Smooth muscle cell (in vitro differentiated cells): ENCODE results near the gene DPH1. TPM values are rescaled to one million over a fixed set of nuclear protein-coding genes. Genes with fewer than 3 reads are reported as not detected.

ENCODE experiments used
- DNase-seq: peaks from one replicate; lab custom pipeline; 2025; ENCODE audit not compliant: unreplicated experiment; lab: John Stamatoyannopoulos, UW
- H2AFZ ChIP-seq: fragments of 200-600 bp; sonication (generic); 2 replicates; pipeline ENCODE4 v1.6.0; 2016; ENCODE audit warnings: antibody characterized with exemption, low read depth, mild to moderate bottlenecking
- H3F3A ChIP-seq: fragments of 200-600 bp; sonication (generic); 2 replicates; pipeline ENCODE4 v1.6.0; 2017; ENCODE audit warnings: antibody characterized with exemption, low read depth
- H3K27ac ChIP-seq: fragments of 200-600 bp; sonication (generic); 2 replicates; pipeline ENCODE4 v1.5.1; 2016; ENCODE audit warnings: low read depth, mild to moderate bottlenecking
- H3K27me3 ChIP-seq: fragments of 200-600 bp; sonication (generic); 2 replicates; pipeline ENCODE4 v1.6.1; 2016; ENCODE audit warnings: low read depth, mild to moderate bottlenecking
- H3K36me3 ChIP-seq: fragments of 200-600 bp; sonication (generic); 2 replicates; pipeline ENCODE4 v1.5.1; 2016; ENCODE audit warnings: low read depth
- H3K4me1 ChIP-seq: fragments of 200-600 bp; sonication (generic); 2 replicates; pipeline ENCODE4 v1.5.1; 2016; ENCODE audit warnings: low read depth
- H3K4me2 ChIP-seq: fragments of 200-600 bp; sonication (generic); 2 replicates; pipeline ENCODE4 v1.6.0; 2016; ENCODE audit warnings: mild to moderate bottlenecking
- H3K4me3 ChIP-seq: fragments of 200-600 bp; sonication (generic); 2 replicates; pipeline ENCODE4 v1.5.1; 2016; ENCODE audit warnings: mild to moderate bottlenecking
- H3K79me2 ChIP-seq: fragments of 200-600 bp; sonication (generic); 2 replicates; pipeline ENCODE4 v1.6.0; 2016; ENCODE audit warnings: low read depth, mild to moderate bottlenecking
- H3K9ac ChIP-seq: fragments of 200-600 bp; sonication (generic); 2 replicates; pipeline ENCODE4 v1.6.0; 2016; ENCODE audit warnings: low read depth
- H3K9me3 ChIP-seq: fragments of 200-600 bp; sonication (generic); replicated peaks from 2 replicates; pipeline ENCODE4 v1.5.1; 2016; ENCODE audit warnings: low read depth
- H4K20me1 ChIP-seq: fragments of 200-600 bp; sonication (generic); 2 replicates; pipeline ENCODE4 v1.6.0; 2016; ENCODE audit warnings: low read depth
- CTCF ChIP-seq: fragments of 200-600 bp; sonication (generic); IDR thresholded peaks from 2 replicates; pipeline ENCODE4 v1.5.1; 2017; ENCODE audit warnings: borderline replicate concordance, mild to moderate bottlenecking, antibody characterized with exemption; ENCODE audit not compliant: insufficient read depth, poor library complexity, severe bottlenecking
- WGBS: methylation state at CpG from one replicate; pipeline ENCODE4 v1.1.7; 2016; ENCODE audit warnings: low lambda C conversion rate; 5-methylcytosine and 5-hydroxymethylcytosine counted together
- polyA plus RNA-seq: library from polyadenylated mRNA; unstranded; fragments of >200 nt; fragmentation: Nextera tagmentation; extraction: Ambion mirVana; gene quantifications from 2 replicates; pipeline ENCODE4 v1.2.1, GENCODE V29; 2016
- total RNA-seq: library from RNA; depleted of rRNA; stranded (reverse); fragments of >200 nt; gene quantifications from 2 replicates; pipeline ENCODE4 v1.2.3, GENCODE V29; 2014

The DPH1 gene
- total and polyA plus RNA-seq, 2 experiments from 2014 or later = 15.9 to 33.6 TPM

- DNase-seq = no peak
- H3K9ac ChIP-seq = no peak overlapping the region
- no peak overlapping the region for H3K4me3 ChIP-seq
- peaks cover 2% of the 10 kb centered on the region for H3K79me2 ChIP-seq
- H3K27me3 ChIP-seq = no peaks in the 10 kb centered on the region
- no peak overlapping the region for H2AFZ ChIP-seq
- H3F3A ChIP-seq = peaks cover 3% of the 10 kb centered on the region
- no peak for TF ChIP-seq CTCF
- WGBS = 96% methylated on average over 10 of the region's 10 CpGs
- H3K4me2 ChIP-seq = no peak overlapping the region
- no peak overlapping the region for H3K27ac ChIP-seq
- no peaks in the 10 kb centered on the region for H3K36me3 ChIP-seq
- no peaks in the 10 kb centered on the region for H4K20me1 ChIP-seq
- no peaks in the 10 kb centered on the region for H3K9me3 ChIP-seq
- H3K4me1 ChIP-seq = no peaks in the 10 kb centered on the region
These were observed 7.2 kb downstream of the DPH1 start for GRCh38 chr17:2037155-2037554.

GRCh38 chr17:2040219-2040827, 10.4 kb downstream of the DPH1 start:
- H3K4me2 ChIP-seq = no peak overlapping the region
- no peak overlapping the region for H3K9ac ChIP-seq
- H3K79me2 ChIP-seq = peaks cover 20% of the 10 kb centered on the region
- 93% methylated on average over 7 of the region's 7 CpGs for WGBS
- no peak overlapping the region for H3K4me3 ChIP-seq
- peaks cover 12% of the 10 kb centered on the region for H3F3A ChIP-seq
- H3K27me3 ChIP-seq = no peaks in the 10 kb centered on the region
- DNase-seq = no peak
- H3K4me1 ChIP-seq = peaks cover 7% of the 10 kb centered on the region
- no peaks in the 10 kb centered on the region for H4K20me1 ChIP-seq
- no peak for TF ChIP-seq CTCF
- no peak overlapping the region for H3K27ac ChIP-seq
- H3K36me3 ChIP-seq = no peaks in the 10 kb centered on the region
- H3K9me3 ChIP-seq = no peaks in the 10 kb centered on the region
- H2AFZ ChIP-seq = no peak overlapping the region

GRCh38 chr17:2040942-2041560, 11.1 kb downstream of the DPH1 start:
- 60% methylated on average over 16 of the region's 16 CpGs for WGBS
- Histone ChIP-seq H2AFZ (no peak overlapping the region), H3K79me2 (peaks cover 21% of the 10 kb centered on the region), H3K27ac (peak overlapping the region; percentile 86), H3K4me1 (peaks cover 7% of the 10 kb centered on the region), H3K36me3 (no peaks in the 10 kb centered on the region), H3F3A (peaks cover 12% of the 10 kb centered on the region), H3K4me2 (peak overlapping the region; percentile 87), H3K9me3 (no peaks in the 10 kb centered on the region), H3K4me3 (peak overlapping the region; percentile 63), H4K20me1 (no peaks in the 10 kb centered on the region), H3K9ac (peak overlapping the region; percentile 85), H3K27me3 (no peaks in the 10 kb centered on the region)
- DNase-seq = no peak
- TF ChIP-seq CTCF = no peak
